PC-3 (cell line): ENCODE measurements around the gene ARPP19. TPM values are rescaled to one million over a fixed set of nuclear protein-coding genes. Genes with fewer than 3 reads are reported as not detected.

ENCODE experiments used
- ATAC-seq: fragments of 200-7000 bp; cut with Tn5 transposase; 2 replicates; pipeline ENCODE4 v1.9.1; 2020; ENCODE audit warnings: mild to moderate bottlenecking, moderate library complexity
- BruUV-seq: library from RNA; stranded (reverse); fragments of 400-500 nt; replicated peaks from 2 replicates; lab custom pipeline; 2021; lab: Mats Ljungman, UMichigan
- CTCF ChIA-PET: fragments of 300-600 bp; sonication (Branson Sonifier 250); formaldehyde crosslinking; loops from one replicate; lab custom pipeline; 2022; ENCODE audit warnings: antibody characterized with exemption; lab: Charles Lee
- POLR2A ChIA-PET: fragments of 300-600 bp; sonication (Branson Sonifier 250); formaldehyde crosslinking; loops from one replicate; lab custom pipeline; 2022; ENCODE audit warnings: antibody characterized with exemption; ENCODE audit not compliant: unreplicated experiment; lab: Charles Lee
- DNase-seq: peaks from one replicate; pipeline ENCODE4 v3.0.0-alpha.2; 2015
- H2AFZ ChIP-seq: fragments of 300-600 bp; sonication (generic); 2 replicates; pipeline ENCODE4 v1.6.0; 2016; ENCODE audit warnings: antibody characterized with exemption, low read length
- H3F3A ChIP-seq: fragments of 300-600 bp; sonication (generic); one replicate; pipeline ENCODE4 v1.6.0; 2017; ENCODE audit warnings: antibody characterized with exemption, low read length, control low read depth, mild to moderate bottlenecking; ENCODE audit not compliant: unreplicated experiment
- H3K27ac ChIP-seq: fragments of 300-600 bp; sonication (generic); 2 replicates; pipeline ENCODE4 v1.5.1; 2016; ENCODE audit warnings: mild to moderate bottlenecking, low read length
- H3K27me3 ChIP-seq: fragments of 300-600 bp; sonication (generic); 2 replicates; pipeline ENCODE4 v1.6.1; 2016; ENCODE audit warnings: low read length, mixed read lengths
- H3K36me3 ChIP-seq: fragments of 300-600 bp; sonication (generic); 2 replicates; pipeline ENCODE4 v1.6.1; 2016; ENCODE audit warnings: low read depth, mixed run types, low read length, mixed read lengths
- H3K4me1 ChIP-seq: fragments of 300-600 bp; sonication (generic); 2 replicates; pipeline ENCODE4 v1.5.1; 2016; ENCODE audit warnings: low read length; ENCODE audit not compliant: insufficient read depth
- H3K4me2 ChIP-seq: fragments of 300-600 bp; sonication (generic); 2 replicates; pipeline ENCODE4 v1.6.0; 2016; ENCODE audit warnings: low read length
- H3K4me3 ChIP-seq: fragments of 300-600 bp; sonication (generic); 2 replicates; pipeline ENCODE4 v1.5.1; 2016; ENCODE audit warnings: mild to moderate bottlenecking, low read length, mixed read lengths
- H3K79me2 ChIP-seq: fragments of 300-600 bp; sonication (generic); 2 replicates; pipeline ENCODE4 v1.6.1; 2017; ENCODE audit warnings: low read length, mixed read lengths
- H3K9ac ChIP-seq: fragments of 300-600 bp; sonication (generic); 2 replicates; pipeline ENCODE4 v1.6.0; 2016; ENCODE audit warnings: mild to moderate bottlenecking, low read length
- H3K9me2 ChIP-seq: fragments of 300-600 bp; sonication (generic); replicated peaks from 2 replicates; pipeline ENCODE4 v1.6.1; 2016; ENCODE audit warnings: mixed run types, low read length, mixed read lengths
- H3K9me3 ChIP-seq: fragments of 300-600 bp; sonication (generic); 2 replicates; pipeline ENCODE4 v1.6.1; 2016; ENCODE audit warnings: low read length, mixed read lengths
- H4K20me1 ChIP-seq: fragments of 300-600 bp; sonication (generic); 2 replicates; pipeline ENCODE4 v1.6.1; 2016; ENCODE audit warnings: low read length, mixed read lengths
- EZH2 ChIP-seq: fragments of 300-600 bp; sonication (generic); IDR thresholded peaks from one replicate; pipeline ENCODE4 v1.6.1; 2017; ENCODE audit warnings: antibody characterized with exemption, mild to moderate bottlenecking, low read length; ENCODE audit not compliant: unreplicated experiment
- EZH2phosphoT487 ChIP-seq: fragments of 300-600 bp; sonication (generic); IDR thresholded peaks from 2 replicates; pipeline ENCODE4 v1.6.1; 2018; ENCODE audit warnings: mild to moderate bottlenecking, antibody characterized with exemption, low read length, borderline replicate concordance
- intact Hi-C: fragments of 100-400 bp; cut with micrococcal nuclease; formaldehyde crosslinking; loops from 2 replicates; pipeline ENCODE4 v1.9.0; 2023
- total RNA-seq: library from RNA; depleted of rRNA; stranded (reverse); fragments of >200 nt; gene quantifications from 2 replicates; pipeline ENCODE4 v1.2.3, GENCODE V29; 2014
- TF ChIP-seq, protein P1 (sequence below): fragments of 300-600 bp; sonication (generic); conservative IDR thresholded peaks from 2 replicates; pipeline ENCODE4 v1.5.1; 2017; ENCODE audit warnings: antibody characterized with exemption, low read depth, mild to moderate bottlenecking, low read length

The ARPP19 gene
- total RNA-seq, 1 experiment from 2014 or later, result 65.8 TPM

DNA sequence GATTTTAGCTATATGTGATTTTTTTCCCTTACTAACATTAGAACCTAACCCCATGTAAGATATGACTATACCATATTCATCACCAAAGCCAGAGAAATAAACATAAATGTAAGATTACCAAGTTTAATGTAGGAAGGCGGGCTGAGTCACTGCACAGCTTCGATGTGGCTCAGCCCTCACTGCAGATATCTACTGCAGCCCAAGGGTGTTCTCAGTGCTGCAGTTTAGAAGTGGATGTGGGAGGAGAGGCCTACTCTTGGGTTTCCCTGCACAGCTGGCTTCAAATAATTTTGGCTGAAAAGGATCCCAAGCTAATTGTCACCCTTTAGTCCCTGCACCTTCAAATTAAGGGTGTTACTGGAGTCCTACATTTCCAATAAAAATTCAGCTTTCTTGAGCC lies 9.3 kb downstream of the ARPP19 start:
- peaks cover 29% of the 10 kb centered on the region; the same call in 1 of the 2 replicates for H3K36me3 ChIP-seq
- H3K27ac ChIP-seq, result no peak overlapping the region
- no peaks in the 10 kb centered on the region for H3F3A ChIP-seq
- no peak overlapping the region for H3K4me3 ChIP-seq
- no peaks in the 10 kb centered on the region for H3K27me3 ChIP-seq
- ChIA-PET CTCF (no interaction called here), POLR2A (no interaction called here)
- no peak for DNase-seq
- TF ChIP-seq EZH2, result no peak
- no peak for TF ChIP-seq EZH2phosphoT487
- TF ChIP-seq, protein P1, sequence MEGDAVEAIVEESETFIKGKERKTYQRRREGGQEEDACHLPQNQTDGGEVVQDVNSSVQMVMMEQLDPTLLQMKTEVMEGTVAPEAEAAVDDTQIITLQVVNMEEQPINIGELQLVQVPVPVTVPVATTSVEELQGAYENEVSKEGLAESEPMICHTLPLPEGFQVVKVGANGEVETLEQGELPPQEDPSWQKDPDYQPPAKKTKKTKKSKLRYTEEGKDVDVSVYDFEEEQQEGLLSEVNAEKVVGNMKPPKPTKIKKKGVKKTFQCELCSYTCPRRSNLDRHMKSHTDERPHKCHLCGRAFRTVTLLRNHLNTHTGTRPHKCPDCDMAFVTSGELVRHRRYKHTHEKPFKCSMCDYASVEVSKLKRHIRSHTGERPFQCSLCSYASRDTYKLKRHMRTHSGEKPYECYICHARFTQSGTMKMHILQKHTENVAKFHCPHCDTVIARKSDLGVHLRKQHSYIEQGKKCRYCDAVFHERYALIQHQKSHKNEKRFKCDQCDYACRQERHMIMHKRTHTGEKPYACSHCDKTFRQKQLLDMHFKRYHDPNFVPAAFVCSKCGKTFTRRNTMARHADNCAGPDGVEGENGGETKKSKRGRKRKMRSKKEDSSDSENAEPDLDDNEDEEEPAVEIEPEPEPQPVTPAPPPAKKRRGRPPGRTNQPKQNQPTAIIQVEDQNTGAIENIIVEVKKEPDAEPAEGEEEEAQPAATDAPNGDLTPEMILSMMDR, result no peak
- peaks cover 61% of the 10 kb centered on the region for H4K20me1 ChIP-seq
- H3K4me2 ChIP-seq, result no peak overlapping the region
- no TSS peak for BruUV-seq
- H3K9me3 ChIP-seq, result no peaks in the 10 kb centered on the region
- peak; percentile 18; the same call in 1 of the 2 replicates for ATAC-seq
- intact Hi-C loops, result no loop called here
- no peak overlapping the region for H3K9ac ChIP-seq
- H3K9me2 ChIP-seq, result no peaks in the 10 kb centered on the region
- H3K4me1 ChIP-seq, result no peaks in the 10 kb centered on the region
- H2AFZ ChIP-seq, result no peak overlapping the region
- peaks cover 95% of the 10 kb centered on the region for H3K79me2 ChIP-seq

DNA sequence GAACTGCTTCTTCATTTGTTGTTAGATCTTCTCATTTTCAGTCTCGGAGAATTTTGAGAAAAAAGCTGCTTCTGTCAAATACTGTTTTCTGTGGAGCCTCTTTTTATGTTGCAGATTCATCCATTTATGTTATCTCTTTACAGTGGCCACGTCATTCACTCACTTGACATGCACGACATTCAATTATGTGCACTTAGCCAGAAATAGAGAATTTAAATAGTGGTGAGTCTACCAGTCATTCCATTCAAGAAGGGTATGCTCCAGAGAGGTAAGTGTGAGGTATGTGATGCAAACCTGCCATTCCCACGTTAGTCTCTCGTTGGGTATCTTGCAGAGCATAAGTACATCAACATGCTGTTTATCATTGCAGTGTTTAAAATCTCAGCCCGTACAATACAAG lies 9.8 kb downstream of the ARPP19 start:
- no peak overlapping the region for H3K27ac ChIP-seq
- POLR2A ChIA-PET, result no interaction called here
- peaks cover 56% of the 10 kb centered on the region for H4K20me1 ChIP-seq

DNA sequence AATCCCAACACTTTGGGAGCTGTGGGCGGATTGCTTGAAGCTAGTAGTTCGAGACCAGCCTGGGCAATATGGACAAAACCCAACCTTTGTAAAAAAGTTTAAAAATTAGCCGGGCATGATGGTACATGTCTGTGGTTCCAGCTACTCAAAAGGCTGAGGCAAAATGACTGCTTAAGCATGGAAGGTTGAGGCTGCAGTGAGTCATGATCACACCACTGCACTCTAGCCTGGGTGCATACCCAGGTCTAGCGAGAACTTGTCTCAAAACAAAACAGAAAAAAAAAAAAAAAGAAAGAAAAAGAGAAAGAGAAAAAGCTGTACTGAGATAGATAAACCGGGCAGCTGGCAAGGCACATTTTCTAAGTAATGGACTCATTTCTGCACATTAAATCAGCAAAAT lies 10.6 kb downstream of the ARPP19 start:
- no TSS peak for BruUV-seq
- Histone ChIP-seq H3K4me2 (no peak overlapping the region), H3K9me3 (no peaks in the 10 kb centered on the region), H3K79me2 (peaks cover 91% of the 10 kb centered on the region), H3F3A (no peaks in the 10 kb centered on the region), H3K4me3 (no peak overlapping the region), H2AFZ (no peak overlapping the region), H3K9me2 (no peaks in the 10 kb centered on the region), H3K27me3 (no peaks in the 10 kb centered on the region), H3K27ac (no peak overlapping the region), H3K9ac (no peak overlapping the region), H3K4me1 (no peaks in the 10 kb centered on the region), H3K36me3 (peaks cover 33% of the 10 kb centered on the region; the same call in 1 of the 2 replicates), H4K20me1 (peaks cover 53% of the 10 kb centered on the region)
- ATAC-seq (no peak), DNase-seq (no peak)
- TF ChIP-seq, protein P1, result no peak
- TF ChIP-seq EZH2, result no peak
- no peak for TF ChIP-seq EZH2phosphoT487
- intact Hi-C loops, result no loop called here
- CTCF ChIA-PET, result no interaction called here
- POLR2A ChIA-PET, result no interaction called here

More for the DNA sequence above, 9.8 kb downstream of the ARPP19 start:
- Histone ChIP-seq H3K9me3 (no peaks in the 10 kb centered on the region), H3K4me2 (no peak overlapping the region), H3K9ac (no peak overlapping the region), H3F3A (no peaks in the 10 kb centered on the region), H3K4me1 (no peaks in the 10 kb centered on the region), H3K36me3 (peaks cover 31% of the 10 kb centered on the region; the same call in 1 of the 2 replicates), H3K4me3 (no peak overlapping the region), H3K9me2 (no peaks in the 10 kb centered on the region), H3K79me2 (peaks cover 91% of the 10 kb centered on the region), H3K27me3 (no peaks in the 10 kb centered on the region), H2AFZ (no peak overlapping the region)
- DNase-seq (no peak), ATAC-seq (no peak)
- TF ChIP-seq, protein P1, result no peak
- TF ChIP-seq EZH2phosphoT487 (no peak), EZH2 (no peak)
- intact Hi-C loops, result no loop called here
- no TSS peak for BruUV-seq
- CTCF ChIA-PET, result no interaction called here
